GM23338 (cell line): Measurements from ENCODE around the gene IFT74.

Source experiments
- CREB1 ChIP-seq: fragments of 250-450 bp; sonication (Bioruptor Pico); IDR thresholded peaks from 2 replicates; pipeline ENCODE4 v1.5.0; 2020; ENCODE audit warnings: low read depth, mild to moderate bottlenecking, moderate library complexity
- CTCF ChIP-seq, 2 experiments: fragments of 200-600 bp in 1 of 2; sonication (generic) in 1 of 2; conservative IDR thresholded peaks; 2 replicates each; pipeline versions ENCODE4 v1.5.1 to v1.6.1; 2016 to 2017; ENCODE audit warnings: antibody characterized with exemption in 2 of 2, low read depth in 2 of 2, mild to moderate bottlenecking in 2 of 2, moderate library complexity in 1 of 2
- ETS1 ChIP-seq: IDR thresholded peaks from 2 replicates; pipeline ENCODE4 v1.6.1; 2016; ENCODE audit warnings: antibody characterized with exemption
- EZH2 ChIP-seq: fragments of 200-600 bp; sonication (generic); IDR thresholded peaks from one replicate; pipeline ENCODE4 v1.8.0; 2017; ENCODE audit warnings: antibody characterized with exemption, mild to moderate bottlenecking, low read depth; ENCODE audit not compliant: unreplicated experiment
- EZH2phosphoT487 ChIP-seq: fragments of 200-600 bp; sonication (generic); IDR thresholded peaks from one replicate; pipeline ENCODE4 v1.8.1; 2018; ENCODE audit warnings: antibody characterized with exemption; ENCODE audit not compliant: unreplicated experiment
- JUNB ChIP-seq: IDR thresholded peaks from one replicate; pipeline ENCODE4 v1.6.1; 2016; ENCODE audit warnings: antibody characterized with exemption; ENCODE audit not compliant: unreplicated experiment
- NANOG ChIP-seq: IDR thresholded peaks from 2 replicates; pipeline ENCODE4 v1.6.1; 2016; ENCODE audit warnings: antibody characterized with exemption, borderline replicate concordance
- POLR2AphosphoS5 ChIP-seq: IDR thresholded peaks from 2 replicates; pipeline ENCODE4 v1.6.1; 2016; ENCODE audit warnings: antibody characterized with exemption, low read depth
- REST ChIP-seq: IDR thresholded peaks from one replicate; pipeline ENCODE4 v1.6.1; 2018; ENCODE audit warnings: antibody characterized with exemption; ENCODE audit not compliant: unreplicated experiment
- STAT1 ChIP-seq: IDR thresholded peaks from one replicate; pipeline ENCODE4 v1.6.1; 2016; ENCODE audit warnings: antibody characterized with exemption; ENCODE audit not compliant: unreplicated experiment
- ZNF114 ChIP-seq: fragments of 250-450 bp; sonication (Bioruptor Pico); IDR thresholded peaks from 2 replicates; pipeline ENCODE4 v1.5.0; 2020; ENCODE audit warnings: mild to moderate bottlenecking, moderate library complexity
- ZNF331 ChIP-seq: fragments of 250-450 bp; sonication (Bioruptor Pico); IDR thresholded peaks from 2 replicates; pipeline ENCODE4 v1.5.0; 2020; ENCODE audit warnings: low read depth, mild to moderate bottlenecking, moderate library complexity
- ZNF462 ChIP-seq: fragments of 250-450 bp; sonication (Bioruptor Pico); IDR thresholded peaks from 2 replicates; pipeline ENCODE4 v1.5.0; 2020; ENCODE audit warnings: mild to moderate bottlenecking, moderate library complexity

GRCh38 chr9:26949637-26950069, 6.6 kb upstream of the IFT74 start:
- TF ChIP-seq CTCF (conservative IDR thresholded peaks at IDR 0.05; ENCODE audit: low read depth in 2 of 2): no peak
- no peak for TF ChIP-seq EZH2phosphoT487
- TF ChIP-seq REST: no peak
- TF ChIP-seq CREB1 (CRISPR knock-in tag): no peak
- no peak for TF ChIP-seq JUNB
- TF ChIP-seq EZH2: no peak
- no peak for TF ChIP-seq ETS1
- TF ChIP-seq POLR2AphosphoS5: no peak
- no peak for TF ChIP-seq STAT1
- TF ChIP-seq ZNF114 (CRISPR knock-in tag): no peak
- TF ChIP-seq ZNF331: no peak
- TF ChIP-seq NANOG: no peak
- TF ChIP-seq ZNF462 (CRISPR knock-in tag): no peak
